Mammary epithelial cell (primary cell): ENCODE measurements around the gene IL25.

Experiments
- CTCF ChIP-seq, 2 donors: IDR thresholded peaks in 1 of 2; conservative IDR thresholded peaks in 1 of 2; 2 replicates each; pipeline ENCODE4 v1.5.1; 2011 to 2012; ENCODE audit warnings: inconsistent platforms in 2 of 2, low read length in 2 of 2, mild to moderate bottlenecking in 2 of 2, control low read depth in 1 of 2, low read depth in 1 of 2; ENCODE audit not compliant: insufficient read depth in 1 of 2; ENCODE audit errors: extremely low read depth in 1 of 2
- EZH2 ChIP-seq: IDR thresholded peaks from 2 replicates; pipeline ENCODE4 v1.6.1; 2012; ENCODE audit warnings: low read length, inconsistent platforms, borderline replicate concordance

DNA sequence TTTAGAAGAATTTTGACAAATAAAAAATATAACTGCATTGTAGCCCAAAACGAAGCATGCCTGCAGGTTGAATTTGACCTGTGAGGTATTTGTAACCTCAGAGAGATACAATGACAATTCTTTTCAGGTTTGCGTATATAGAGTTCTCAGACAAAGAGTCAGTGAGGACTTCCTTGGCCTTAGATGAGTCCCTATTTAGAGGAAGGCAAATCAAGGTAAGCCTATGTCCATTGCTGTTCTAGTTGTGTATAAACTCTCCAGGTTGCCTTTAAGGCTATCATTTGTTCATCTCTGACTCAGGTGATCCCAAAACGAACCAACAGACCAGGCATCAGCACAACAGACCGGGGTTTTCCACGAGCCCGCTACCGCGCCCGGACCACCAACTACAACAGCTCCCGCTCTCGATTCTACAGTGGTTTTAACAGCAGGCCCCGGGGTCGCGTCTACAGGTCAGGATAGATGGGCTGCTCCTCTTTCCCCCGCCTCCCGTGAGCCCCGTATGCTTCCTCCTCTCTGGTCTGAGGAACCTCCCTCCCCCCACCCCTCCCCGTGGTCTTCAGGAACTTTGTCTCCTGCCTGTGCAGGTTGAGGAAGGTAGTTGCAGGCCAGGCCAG lies 48.7 kb upstream of the IL25 start:
- TF ChIP-seq CTCF (conservative IDR thresholded peaks at IDR 0.05 in 1 of 2, IDR thresholded peaks at IDR 0.05 in 1 of 2; ENCODE audit: extremely low read depth in 1 of 2, insufficient read depth in 1 of 2, low read depth in 1 of 2, low read length in 2 of 2) (no peak), EZH2 (no peak)
